A549 (cell line): ENCODE data around the gene TRAF4. TPM values are rescaled to one million over a fixed set of nuclear protein-coding genes. Genes with fewer than 3 reads are reported as not detected.
A peak's percentile ranks its signal among the peaks of the same experiment; 100 is the strongest.

ENCODE experiments used
- ATAC-seq, 2 experiments: fragments of 200-7000 bp in 1 of 2; fragments of >200 bp in 1 of 2; cut with Nextera tagmentation in 1 of 2; cut with Tn5 transposase in 1 of 2; 3 replicates each; pipeline versions ENCODE4 v1.8.0 to v1.9.1; 2018 to 2020; ENCODE audit warnings: mild to moderate bottlenecking in 1 of 2, moderate library complexity in 1 of 2
- CTCF ChIA-PET: fragments of 300-600 bp; sonication (Branson Sonifier 250); formaldehyde crosslinking; extraction: SDS; loops from one replicate; lab custom pipeline; 2021; ENCODE audit warnings: antibody characterized with exemption, inconsistent platforms; lab: Yijun Ruan, JAX
- POLR2A ChIA-PET: fragments of 350-600 bp; formaldehyde crosslinking; extraction: SDS; loops from one replicate; lab custom pipeline; 2021; ENCODE audit warnings: antibody characterized with exemption, inconsistent platforms; lab: Yijun Ruan, JAX
- DNase-seq, 2 experiments: peaks; one replicate each; pipeline versions ENCODE4 v3.0.0 to v3.0.0-alpha.2; 2011 to 2016; ENCODE audit warnings: low read depth in 1 of 2, low spot score in 1 of 2
- FAIRE-seq: peaks from 2 replicates; lab custom pipeline; 2011; peaks lifted over from hg19 to GRCh38; lab: Jason Lieb, UNC
- H3K27ac ChIP-seq, 2 experiments: fragments of >200 bp; sonication (Bioruptor Twin); formaldehyde crosslinking; 3 replicates each; pipeline ENCODE4 v1.5.1; 2016 to 2017
- H3K4me1 ChIP-seq: fragments of >200 bp; sonication (Bioruptor Twin); formaldehyde crosslinking; 3 replicates; pipeline ENCODE4 v1.6.1; 2016
- H3K4me2 ChIP-seq: fragments of >200 bp; sonication (Bioruptor Twin); formaldehyde crosslinking; 3 replicates; pipeline ENCODE4 v1.6.1; 2016
- H3K4me3 ChIP-seq: fragments of >200 bp; sonication (Bioruptor Twin); formaldehyde crosslinking; 3 replicates; pipeline ENCODE4 v1.5.1; 2016
- H3K9me3 ChIP-seq: fragments of >200 bp; sonication (Bioruptor Twin); formaldehyde crosslinking; 3 replicates; pipeline ENCODE4 v1.6.1; 2016
- BCL3 ChIP-seq: fragments of >200 bp; sonication (Bioruptor Twin); formaldehyde crosslinking; IDR thresholded peaks from 3 replicates; pipeline ENCODE4 v1.6.1; 2016
- CBX2 ChIP-seq: fragments of 200-600 bp; sonication (generic); IDR thresholded peaks from 2 replicates; pipeline ENCODE4 v1.6.1; 2016; ENCODE audit warnings: low read depth, mild to moderate bottlenecking, borderline replicate concordance
- CEBPB ChIP-seq, 2 experiments: fragments of >200 bp in 1 of 2; sonication (Bioruptor Twin) in 1 of 2; formaldehyde crosslinking in 1 of 2; IDR thresholded peaks; 2 replicates each; pipeline ENCODE4 v1.6.1; 2012 to 2016
- CHD4 ChIP-seq: fragments of 200-600 bp; sonication (generic); IDR thresholded peaks from 2 replicates; pipeline ENCODE4 v1.6.1; 2016; ENCODE audit warnings: antibody characterized with exemption, mild to moderate bottlenecking, borderline replicate concordance
- E2F6 ChIP-seq: IDR thresholded peaks from 2 replicates; pipeline ENCODE4 v1.6.1; 2012; ENCODE audit warnings: low read depth, borderline replicate concordance
- ELK1 ChIP-seq: fragments of 150-350 bp; IDR thresholded peaks from 2 replicates; pipeline ENCODE4 v1.6.1; 2014; ENCODE audit warnings: low read depth, mild to moderate bottlenecking, low read length
- ESRRA ChIP-seq: fragments of 150-350 bp; IDR thresholded peaks from 2 replicates; pipeline ENCODE4 v1.6.1; 2014; ENCODE audit warnings: mild to moderate bottlenecking, low read length, borderline replicate concordance
- FOSL2 ChIP-seq, 2 experiments: fragments of 450-650 bp in 1 of 2; fragments of >200 bp in 1 of 2; sonication (Bioruptor Twin) in 1 of 2; formaldehyde crosslinking; IDR thresholded peaks; 2 replicates each; pipeline versions ENCODE4 v1.5.0 to v1.6.1; 2016 to 2020; ENCODE audit warnings: mild to moderate bottlenecking in 1 of 2, moderate library complexity in 1 of 2
- GATA3 ChIP-seq: IDR thresholded peaks from 2 replicates; pipeline ENCODE4 v1.6.1; 2012; ENCODE audit warnings: borderline replicate concordance
- HES2 ChIP-seq: fragments of >200 bp; sonication (Bioruptor Twin); formaldehyde crosslinking; IDR thresholded peaks from 2 replicates; pipeline ENCODE4 v1.6.1; 2016
- HEYL ChIP-seq: fragments of 250-450 bp; sonication (Bioruptor Pico); IDR thresholded peaks from 2 replicates; pipeline ENCODE4 v1.8.0; 2021; ENCODE audit warnings: mild to moderate bottlenecking, moderate library complexity
- JUN ChIP-seq, 2 experiments: fragments of >200 bp; sonication (Bioruptor Twin); formaldehyde crosslinking; IDR thresholded peaks; 2 replicates in 1 of 2; 3 replicates in 1 of 2; pipeline ENCODE4 v1.6.1; 2016 to 2017
- JUNB ChIP-seq: fragments of >200 bp; sonication (Bioruptor Twin); formaldehyde crosslinking; IDR thresholded peaks from 2 replicates; pipeline ENCODE4 v1.6.1; 2016
- KDM1A ChIP-seq: fragments of 200-600 bp; sonication (generic); IDR thresholded peaks from 2 replicates; pipeline ENCODE4 v1.6.1; 2016; ENCODE audit warnings: low read depth, mild to moderate bottlenecking
- MAFK ChIP-seq: fragments of 450-650 bp; IDR thresholded peaks from 2 replicates; pipeline ENCODE4 v1.6.1; 2014; ENCODE audit not compliant: partially characterized antibody
- MAZ ChIP-seq: fragments of 150-350 bp; IDR thresholded peaks from 2 replicates; pipeline ENCODE4 v1.6.1; 2014; ENCODE audit warnings: antibody characterized with exemption, low read depth, low read length, borderline replicate concordance
- NPAS2 ChIP-seq: fragments of 250-450 bp; sonication (Bioruptor Pico); IDR thresholded peaks from 2 replicates; pipeline ENCODE4 v1.8.0; 2022; ENCODE audit warnings: mild to moderate bottlenecking, moderate library complexity, borderline replicate concordance
- POLR2A ChIP-seq: IDR thresholded peaks from 2 replicates; pipeline ENCODE4 v1.6.1; 2012; ENCODE audit warnings: mild to moderate bottlenecking, low read length
- RARB ChIP-seq: fragments of 250-450 bp; sonication (Bioruptor Pico); IDR thresholded peaks from 2 replicates; pipeline ENCODE4 v1.8.0; 2021; ENCODE audit warnings: mild to moderate bottlenecking, moderate library complexity
- RCOR1 ChIP-seq: fragments of 150-350 bp; IDR thresholded peaks from 2 replicates; pipeline ENCODE4 v1.6.1; 2014; ENCODE audit warnings: antibody characterized with exemption, low read length, low read depth
- REST ChIP-seq: fragments of 200-600 bp; sonication (generic); IDR thresholded peaks from 2 replicates; pipeline ENCODE4 v1.6.1; 2016; ENCODE audit warnings: antibody characterized with exemption, mild to moderate bottlenecking, moderate library complexity
- RFX5 ChIP-seq: fragments of 450-650 bp; IDR thresholded peaks from 2 replicates; pipeline ENCODE4 v1.7.1; 2014; ENCODE audit warnings: antibody characterized with exemption, mild to moderate bottlenecking, moderate library complexity
- RNF2 ChIP-seq: fragments of 200-600 bp; sonication (generic); IDR thresholded peaks from 2 replicates; pipeline ENCODE4 v1.6.1; 2016; ENCODE audit warnings: low read depth, mild to moderate bottlenecking, antibody characterized with exemption, moderate library complexity, borderline replicate concordance
- SMC3 ChIP-seq: fragments of >200 bp; sonication (Bioruptor Twin); formaldehyde crosslinking; IDR thresholded peaks from 3 replicates; pipeline ENCODE4 v1.6.1; 2018; ENCODE audit warnings: inconsistent platforms
- TP53 ChIP-seq: fragments of 250-450 bp; sonication (Bioruptor Pico); IDR thresholded peaks from 2 replicates; pipeline ENCODE4 v1.5.0; 2021; ENCODE audit warnings: mild to moderate bottlenecking, moderate library complexity
- ZC3H11A ChIP-seq: fragments of 450-650 bp; IDR thresholded peaks from 2 replicates; pipeline ENCODE4 v1.6.1; 2014; ENCODE audit warnings: antibody characterized with exemption, mild to moderate bottlenecking
- ZFP36 ChIP-seq: fragments of 450-650 bp; IDR thresholded peaks from 2 replicates; pipeline ENCODE4 v1.6.1; 2014; ENCODE audit warnings: borderline replicate concordance; ENCODE audit not compliant: partially characterized antibody
- ZSCAN20 ChIP-seq: fragments of 250-450 bp; sonication (Bioruptor Pico); IDR thresholded peaks from 2 replicates; pipeline ENCODE4 v1.8.0; 2022; ENCODE audit warnings: mild to moderate bottlenecking, moderate library complexity
- WGBS: methylation state at CpG from one replicate; pipeline ENCODE4 v1.1.6; 2017; ENCODE audit errors: missing lambda C conversion rate; 5-methylcytosine and 5-hydroxymethylcytosine counted together
- polyA plus RNA-seq, 4 experiments: library from polyadenylated mRNA; depleted of rRNA in 3 of 4; stranded (reverse); fragments of >200 nt; fragmentation: RNase III in 1 of 4; extraction: RNeasy Plus Mini Kit Qiagen cat#74134 plus additional on column Dnase treatment in 1 of 4; gene quantifications; 2 replicates in 3 of 4; 3 replicates in 1 of 4; pipeline ENCODE4 v1.2.3, GENCODE V29; 2011 to 2017

Gene TRAF4
- polyA plus RNA-seq, 2 of the 4 experiments (the other 2 are of a cell fraction) = 64.0 to 65.0 TPM

- TF ChIP-seq MAZ (no peak), CEBPB (IDR thresholded peaks at IDR 0.05) (no peak), RNF2 (no peak), ZSCAN20 (no peak), FOSL2 (IDR thresholded peaks at IDR 0.05) (no peak), FOSL2 (CRISPR knock-in tag; IDR thresholded peaks at IDR 0.05) (peak; percentile 39; the same call in 1 of the 2 replicates), RARB (no peak), CHD4 (no peak), ESRRA (peak; percentile 72; the same call in 1 of the 2 replicates), E2F6 (no peak), RFX5 (no peak), POLR2A (peak; percentile 59), ZFP36 (no peak), GATA3 (no peak), REST (no peak), CBX2 (no peak), JUNB (no peak), TP53 (no peak), RCOR1 (no peak), KDM1A (no peak), HES2 (no peak), BCL3 (no peak), HEYL (CRISPR knock-in tag) (no peak)
Measured at GRCh38 chr17:28698253-28698941, 45.4 kb upstream of the TRAF4 start (continued).

GRCh38 chr17:28700278-28700677, 43.5 kb upstream of the TRAF4 start:
- DNase-seq = no peak
- POLR2A ChIA-PET = no interaction called here
- no peak for FAIRE-seq
- no peaks in the 10 kb centered on the region for H3K9me3 ChIP-seq
- no peak overlapping the region for H3K4me2 ChIP-seq
- 90% methylated on average over 8 of the region's 8 CpGs for WGBS
- no peak overlapping the region for H3K27ac ChIP-seq
- H3K4me3 ChIP-seq = no peak overlapping the region
- H3K4me1 ChIP-seq = peaks cover 35% of the 10 kb centered on the region
- no peak for ATAC-seq
- TF ChIP-seq FOSL2 (IDR thresholded peaks at IDR 0.05) (no peak), FOSL2 (CRISPR knock-in tag; IDR thresholded peaks at IDR 0.05) (no peak), NPAS2 (CRISPR knock-in tag) (no peak), CBX2 (no peak), JUN (IDR thresholded peaks at IDR 0.05) (no peak), ZC3H11A (no peak), ELK1 (no peak), SMC3 (no peak), CEBPB (IDR thresholded peaks at IDR 0.05) (no peak), MAFK (no peak)
- CTCF ChIA-PET = interaction anchor here (17.6 to 31.4 kb wide), 2 partner anchors 8 to 10 kb away, joined by 335 read pairs; partner anchors contain the start of gene PROCA1
